Stimulated activated effector memory CD8-positive, alpha-beta T cell treated with anti-CD3 and anti-CD28 coated beads, Interleukin-12 subunit alpha, Interleukin-12 subunit beta, amount 100 ng/mL, for 72 hours (primary cell): ENCODE measurements around the gene PSMB9.
"Not testable (repeated sequence)": the region's sequence is repeated elsewhere in the genome, so short reads cannot be mapped to it uniquely, and the experiment has no call there.

ENCODE experiments used
- ATAC-seq: fragments of 150-1000 bp; cut with Tn5 transposase; 2 replicates; pipeline ENCODE4 v1.10.0; 2021
- DNase-seq, 2 donors: peaks; one replicate each; pipeline ENCODE4 v3.0.0; 2021 to 2022; ENCODE audit warnings: low spot score in 2 of 2
- H3K27ac Mint-ChIP-seq: one replicate; pipeline ENCODE4 v1.8.0; 2022; ENCODE audit warnings: mild to moderate bottlenecking, mixed read lengths
- H3K36me3 Mint-ChIP-seq: one replicate; pipeline ENCODE4 v1.8.0; 2022; ENCODE audit warnings: mild to moderate bottlenecking, mixed read lengths
- H3K4me1 Mint-ChIP-seq: one replicate; pipeline ENCODE4 v1.8.0; 2022; ENCODE audit warnings: mixed read lengths
- H3K4me3 Mint-ChIP-seq: one replicate; pipeline ENCODE4 v1.8.0; 2022; ENCODE audit warnings: mild to moderate bottlenecking, mixed read lengths
- H3K9me3 Mint-ChIP-seq: one replicate; pipeline ENCODE4 v1.8.0; 2022; ENCODE audit warnings: mixed read lengths

Gene PSMB9

DNA sequence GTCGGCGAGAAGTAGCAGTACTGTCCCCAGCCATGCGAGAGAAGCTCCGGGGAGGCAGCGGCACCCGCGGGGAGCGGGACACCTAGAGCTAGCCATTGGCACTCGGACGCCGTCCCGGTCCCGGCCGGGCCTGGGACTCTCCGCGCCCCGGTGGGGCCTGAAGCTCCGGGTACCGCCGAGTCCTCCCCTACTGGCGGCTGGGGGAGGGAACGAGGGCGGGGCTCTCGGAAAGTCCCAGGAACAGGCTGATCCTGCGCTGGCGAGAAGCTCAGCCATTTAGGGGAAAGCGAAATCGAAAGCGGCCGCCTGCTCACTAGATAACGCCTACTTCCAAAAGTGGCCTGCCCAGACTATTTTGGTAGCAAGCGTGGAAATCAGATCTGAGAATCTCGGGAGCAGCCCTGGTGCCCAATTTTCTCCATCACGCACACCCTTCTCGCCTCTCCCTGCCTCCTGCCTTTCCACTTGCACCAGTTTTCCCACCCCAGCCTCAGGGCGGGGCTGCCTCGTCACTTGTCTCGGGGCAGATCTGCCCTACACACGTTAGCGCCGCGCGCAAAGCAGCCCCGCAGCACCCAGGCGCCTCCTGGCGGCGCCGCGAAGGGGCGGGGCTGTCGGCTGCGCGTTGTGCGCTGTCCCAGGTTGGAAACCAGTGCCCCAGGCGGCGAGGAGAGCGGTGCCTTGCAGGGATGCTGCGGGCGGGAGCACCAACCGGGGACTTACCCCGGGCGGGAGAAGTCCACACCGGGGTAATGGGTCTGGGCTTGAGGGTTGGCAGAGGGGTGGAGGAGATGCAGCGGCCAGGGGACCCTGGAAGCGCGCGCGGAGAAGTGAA, at the start of gene PSMB9, which contains the start of gene TAP1:
Gene PSMB9 (plus strand): TSS at position 652 of the 835 bp plus-strand sequence. CDS start 38 bp downstream, at position 690.
Gene TAP1 (minus strand): TSS at position 164 of the 835 bp plus-strand sequence. CDS start 68 bp downstream, at position 96.
- Mint-ChIP-seq H3K9me3 (no peaks in the 10 kb centered on the region), H3K36me3 (peaks cover 95% of the 10 kb centered on the region), H3K4me3 (peak within 1 kb of the TSS; percentile 99), H3K27ac (peak within 1 kb of the TSS; percentile 100), H3K4me1 (peaks cover 65% of the 10 kb centered on the region)
- ATAC-seq (peak; percentile 92), DNase-seq (peak; percentile 90 to 96)

DNA sequence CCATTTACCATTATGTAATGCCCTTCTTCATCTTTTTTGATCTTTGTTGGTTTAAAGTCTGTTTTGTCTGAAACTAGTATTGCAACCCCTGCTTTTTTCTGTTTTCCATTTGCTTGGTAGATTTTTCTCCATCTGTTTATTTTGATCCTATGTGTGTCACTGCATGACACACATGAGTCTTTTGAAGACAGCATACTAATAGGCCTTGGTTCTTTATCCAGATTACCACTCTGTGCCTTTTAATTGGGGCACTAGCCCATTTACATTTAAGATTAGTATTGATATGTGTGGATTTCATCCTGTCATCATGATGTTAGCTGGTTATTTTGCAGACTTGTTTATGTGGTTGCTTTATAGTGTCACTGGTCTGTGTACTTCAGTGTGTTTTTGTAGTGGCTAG, 48.6 kb upstream of the PSMB9 start:
- not testable (repeated sequence) for DNase-seq, H3K4me1 Mint-ChIP-seq, H3K4me3 Mint-ChIP-seq, ATAC-seq, H3K9me3 Mint-ChIP-seq, H3K36me3 Mint-ChIP-seq, H3K27ac Mint-ChIP-seq

DNA sequence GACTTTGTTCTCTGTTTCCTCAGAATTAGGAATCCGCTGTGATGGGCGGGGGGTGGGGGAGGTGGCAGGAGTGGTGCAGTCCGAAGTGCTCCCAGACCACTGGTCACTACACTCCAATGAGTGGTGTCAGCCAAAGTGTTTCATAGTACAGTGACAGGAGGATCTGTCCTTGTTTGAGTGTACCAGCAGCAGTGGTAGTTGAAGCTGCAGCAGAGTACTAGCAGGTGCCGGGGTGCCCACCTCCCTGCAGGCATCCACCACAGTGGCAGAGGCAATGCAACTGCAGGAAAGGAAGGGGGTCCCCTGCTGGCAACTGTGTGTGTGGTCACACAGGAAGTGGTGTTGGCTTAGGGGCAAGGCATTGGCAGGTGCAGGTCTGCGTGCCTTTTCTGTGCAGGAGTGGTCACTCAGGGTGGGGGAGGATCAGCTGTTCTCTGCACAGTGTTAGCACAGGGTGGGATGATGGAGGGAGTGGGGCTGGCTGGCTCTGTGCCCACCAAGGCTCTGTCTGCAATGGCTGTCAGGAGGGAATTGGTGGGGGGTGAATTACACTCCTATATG, 46.9 kb upstream of the PSMB9 start:
- no peaks in the 10 kb centered on the region for H3K9me3 Mint-ChIP-seq
- no peak overlapping the region for H3K4me3 Mint-ChIP-seq
- H3K4me1 Mint-ChIP-seq = peaks cover 5% of the 10 kb centered on the region
- peaks cover 1% of the 10 kb centered on the region for H3K36me3 Mint-ChIP-seq
- no peak for DNase-seq
- no peak for ATAC-seq
- no peak overlapping the region for H3K27ac Mint-ChIP-seq

DNA sequence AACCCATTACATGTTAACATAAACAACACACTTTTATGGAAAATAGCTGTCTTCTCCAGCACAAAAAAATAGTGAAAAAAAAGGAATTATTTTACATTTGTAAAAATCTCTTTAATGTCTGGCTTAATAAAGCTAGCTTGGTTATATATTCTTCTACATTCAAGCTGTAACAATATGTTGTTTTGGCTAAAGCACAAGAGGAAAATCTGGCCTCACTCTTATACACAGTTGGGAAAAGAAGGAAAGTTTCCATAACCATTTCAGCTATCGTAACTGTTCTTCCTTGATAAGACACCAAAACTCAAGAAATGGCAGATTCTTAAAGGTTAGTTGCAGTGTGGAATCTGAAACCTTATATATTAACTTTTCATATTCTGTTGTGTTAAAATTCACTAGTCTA, 44.8 kb upstream of the PSMB9 start:
- H3K4me1 Mint-ChIP-seq = peaks cover 5% of the 10 kb centered on the region
- peaks cover 15% of the 10 kb centered on the region for H3K36me3 Mint-ChIP-seq
- no peaks in the 10 kb centered on the region for H3K9me3 Mint-ChIP-seq
- H3K4me3 Mint-ChIP-seq = no peak overlapping the region
- ATAC-seq (no peak), DNase-seq (no peak)
- no peak overlapping the region for H3K27ac Mint-ChIP-seq

DNA sequence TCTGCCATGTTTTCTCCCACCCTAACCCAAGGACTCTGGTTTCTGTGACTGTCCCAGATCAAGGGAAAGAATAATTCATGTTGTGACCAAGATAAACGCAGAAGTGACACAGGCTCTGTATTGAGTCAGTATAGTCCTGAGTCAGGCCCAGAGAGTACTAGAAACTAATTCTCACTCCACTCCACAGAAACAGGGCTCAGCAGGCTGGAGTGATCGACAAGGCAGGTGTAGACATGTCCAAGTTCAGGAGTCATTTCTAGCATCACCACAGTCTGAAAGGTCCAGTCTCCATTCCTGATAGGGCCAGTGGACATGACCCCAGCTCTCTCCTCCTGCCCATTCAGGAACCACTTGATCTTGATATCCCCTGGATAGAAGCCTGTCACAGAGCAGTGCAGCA, 39.8 kb upstream of the PSMB9 start:
- Mint-ChIP-seq H3K9me3 (no peaks in the 10 kb centered on the region), H3K4me1 (peaks cover 5% of the 10 kb centered on the region), H3K27ac (peak overlapping the region; percentile 70), H3K4me3 (no peak overlapping the region), H3K36me3 (peaks cover 15% of the 10 kb centered on the region)
- ATAC-seq (peak; percentile 69), DNase-seq (no peak)

DNA sequence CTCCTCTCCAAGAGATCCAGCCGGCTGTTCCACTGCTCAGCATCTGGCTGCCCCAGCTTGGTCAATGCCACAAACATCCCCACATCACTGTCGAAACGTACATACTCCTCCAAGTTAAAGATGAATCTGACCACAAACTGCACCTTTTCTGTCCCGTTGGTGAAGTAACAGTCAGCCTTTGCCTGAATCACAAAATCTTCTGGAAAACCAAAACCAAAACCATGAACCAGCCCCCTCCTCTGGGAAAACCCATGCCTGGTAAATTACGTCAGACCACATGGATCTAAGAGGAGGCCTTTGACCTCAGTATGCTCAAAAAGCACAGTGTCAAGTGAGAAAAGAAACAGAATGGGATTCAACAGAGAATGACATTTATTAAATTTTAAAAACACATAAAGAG, 38.9 kb upstream of the PSMB9 start:
- peak overlapping the region; percentile 70 for H3K27ac Mint-ChIP-seq
- H3K4me1 Mint-ChIP-seq = peaks cover 5% of the 10 kb centered on the region
- DNase-seq = no peak
- peaks cover 17% of the 10 kb centered on the region for H3K36me3 Mint-ChIP-seq
- no peaks in the 10 kb centered on the region for H3K9me3 Mint-ChIP-seq
- no peak overlapping the region for H3K4me3 Mint-ChIP-seq
- no peak for ATAC-seq

DNA sequence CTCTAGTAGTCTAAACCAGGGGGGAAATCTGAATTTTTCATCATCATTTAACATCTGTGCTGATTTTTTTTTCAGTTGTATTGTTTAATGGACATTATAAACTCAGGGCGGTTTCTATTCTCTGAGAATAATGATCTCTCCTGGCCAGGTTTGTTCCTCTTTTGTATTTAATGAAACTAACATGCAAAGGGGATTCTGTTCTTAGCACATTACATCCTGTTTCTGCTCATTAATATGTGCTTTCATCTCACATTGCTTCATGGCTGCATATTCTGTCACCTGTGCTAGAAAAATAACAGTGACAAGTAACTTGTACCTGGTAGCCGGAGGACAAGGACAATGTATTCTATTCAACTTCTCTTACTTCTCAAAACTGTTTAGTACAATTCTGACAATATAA, 38.0 kb upstream of the PSMB9 start:
- no peak overlapping the region for H3K27ac Mint-ChIP-seq
- no peak overlapping the region for H3K4me3 Mint-ChIP-seq
- ATAC-seq = no peak
- no peaks in the 10 kb centered on the region for H3K9me3 Mint-ChIP-seq
- DNase-seq = no peak
- peaks cover 5% of the 10 kb centered on the region for H3K4me1 Mint-ChIP-seq
- H3K36me3 Mint-ChIP-seq = peaks cover 20% of the 10 kb centered on the region

DNA sequence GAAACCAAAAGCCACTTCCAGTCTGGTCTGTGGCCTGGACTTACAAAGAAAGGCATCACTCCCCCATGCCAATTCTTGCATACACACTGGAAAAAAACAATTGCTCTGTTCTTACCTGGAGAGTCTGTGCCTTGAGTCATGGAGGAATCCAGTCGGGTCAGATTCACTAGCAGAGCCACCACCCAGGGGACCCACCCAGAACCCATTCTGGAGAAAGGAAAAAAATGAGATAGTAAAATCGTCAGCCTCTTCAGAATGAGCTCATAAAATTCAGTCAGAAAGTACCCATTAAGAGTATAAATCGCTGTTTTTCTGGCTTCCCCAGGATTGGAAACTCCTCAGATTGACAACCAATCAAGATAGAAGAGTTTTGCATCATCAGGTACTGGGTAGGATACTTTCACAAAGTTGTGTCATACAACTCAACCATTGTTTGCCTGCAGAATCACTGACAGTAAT, 37.2 kb upstream of the PSMB9 start, which contains the start of gene HLA-DOB:
Gene HLA-DOB (minus strand): TSS at position 257 of the 459 bp plus-strand sequence. CDS start 51 bp downstream, at position 206.
- H3K4me3 Mint-ChIP-seq = no peak within 1 kb of the TSS
- H3K36me3 Mint-ChIP-seq = peaks cover 20% of the 10 kb centered on the region
- peaks cover 5% of the 10 kb centered on the region for H3K4me1 Mint-ChIP-seq
- no peaks in the 10 kb centered on the region for H3K9me3 Mint-ChIP-seq
- ATAC-seq = peak; percentile 79
- H3K27ac Mint-ChIP-seq = peak within 1 kb of the TSS; percentile 24
- no peak for DNase-seq

DNA sequence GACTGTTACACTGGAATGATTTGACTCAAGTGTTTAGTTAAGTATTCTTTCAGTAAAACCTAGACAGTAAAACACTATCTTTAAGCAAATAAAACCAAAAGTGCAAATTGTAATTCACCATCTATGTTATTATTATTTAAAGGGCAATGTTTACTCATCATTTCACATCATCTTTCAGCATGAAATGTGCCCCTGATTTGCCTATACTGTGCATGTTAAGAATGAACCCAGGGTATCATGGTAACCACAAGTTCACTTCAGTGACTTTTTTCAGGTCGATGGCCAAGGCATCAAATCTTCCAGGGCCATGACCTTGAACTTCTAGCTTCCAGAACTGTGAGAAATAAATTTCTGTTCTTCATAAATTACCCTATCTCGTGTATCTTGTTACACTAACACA, 35.1 kb upstream of the PSMB9 start:
- no peak for ATAC-seq
- peaks cover 6% of the 10 kb centered on the region for H3K36me3 Mint-ChIP-seq
- H3K9me3 Mint-ChIP-seq = no peaks in the 10 kb centered on the region
- peaks cover 5% of the 10 kb centered on the region for H3K4me1 Mint-ChIP-seq
- no peak for DNase-seq
- no peak overlapping the region for H3K4me3 Mint-ChIP-seq
- no peak overlapping the region for H3K27ac Mint-ChIP-seq

DNA sequence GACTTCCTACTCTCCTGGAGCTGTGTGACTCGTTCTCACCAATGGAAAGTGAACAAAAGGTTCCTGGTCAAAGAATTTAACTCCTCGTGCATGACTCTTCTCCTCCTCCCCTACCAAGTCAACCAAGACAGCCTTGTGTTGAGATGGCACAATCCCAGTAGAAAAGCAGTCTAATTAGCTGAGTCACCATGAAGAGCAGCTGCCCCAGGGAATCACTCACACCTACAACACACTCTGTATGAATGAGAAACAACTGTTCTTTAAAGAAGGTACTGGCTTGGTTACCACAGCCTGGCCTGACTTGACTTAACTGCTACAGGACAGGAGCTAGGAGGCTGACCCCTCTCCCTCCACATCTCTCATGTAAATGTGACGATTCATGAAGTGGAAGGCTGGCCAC, 34.3 kb upstream of the PSMB9 start:
- Mint-ChIP-seq H3K4me1 (peaks cover 5% of the 10 kb centered on the region), H3K27ac (no peak overlapping the region), H3K9me3 (no peaks in the 10 kb centered on the region), H3K4me3 (no peak overlapping the region), H3K36me3 (peaks cover 6% of the 10 kb centered on the region)
- no peak for DNase-seq
- peak; percentile 34 for ATAC-seq

DNA sequence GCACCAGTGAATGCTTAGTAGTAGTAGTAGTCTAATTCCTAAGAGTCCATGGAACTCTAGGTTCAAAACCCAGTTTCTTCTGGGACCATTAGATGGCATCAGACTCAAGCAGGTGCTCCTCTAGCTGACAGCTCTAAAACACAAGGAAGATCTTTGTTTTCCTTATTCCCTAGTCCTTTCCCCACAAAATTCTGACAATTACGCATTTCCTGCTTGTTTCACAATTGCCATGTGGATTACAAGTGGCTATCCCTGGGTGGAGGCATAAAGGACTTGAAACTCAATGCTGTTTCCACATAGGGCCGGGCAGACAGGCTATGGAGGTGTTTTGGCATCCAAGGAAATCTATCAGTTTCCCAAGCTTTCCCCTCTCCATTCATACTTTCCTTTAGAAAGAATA, 28.0 kb upstream of the PSMB9 start:
- DNase-seq (no peak), ATAC-seq (no peak)
- no peaks in the 10 kb centered on the region for H3K9me3 Mint-ChIP-seq
- H3K36me3 Mint-ChIP-seq = peaks cover 44% of the 10 kb centered on the region
- H3K4me1 Mint-ChIP-seq = peaks cover 29% of the 10 kb centered on the region
- peak overlapping the region; percentile 71 for H3K27ac Mint-ChIP-seq
- no peak overlapping the region for H3K4me3 Mint-ChIP-seq

DNA sequence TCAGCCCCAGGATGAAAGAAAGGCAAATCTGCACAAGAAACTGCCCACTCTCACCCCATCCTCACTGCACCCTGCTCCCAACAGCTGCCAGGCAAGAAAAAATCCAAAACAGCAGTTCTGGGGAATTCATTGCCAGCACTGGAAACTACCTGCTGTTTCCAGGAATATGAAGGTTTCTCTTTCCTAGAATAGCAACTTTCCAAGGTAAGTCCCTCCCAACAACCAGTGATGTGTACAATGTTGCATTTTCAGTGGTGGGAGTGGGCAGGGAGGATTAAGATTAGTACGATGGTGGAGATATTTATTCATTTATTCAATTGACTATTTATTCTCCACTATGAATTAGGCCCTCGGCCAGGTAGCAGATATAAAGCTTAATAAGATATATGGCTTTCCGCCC, 27.0 kb upstream of the PSMB9 start:
- H3K4me1 Mint-ChIP-seq = peaks cover 30% of the 10 kb centered on the region
- H3K4me3 Mint-ChIP-seq = no peak overlapping the region
- ATAC-seq (no peak), DNase-seq (no peak)
- H3K9me3 Mint-ChIP-seq = no peaks in the 10 kb centered on the region
- H3K27ac Mint-ChIP-seq = peak overlapping the region; percentile 71
- peaks cover 55% of the 10 kb centered on the region for H3K36me3 Mint-ChIP-seq

DNA sequence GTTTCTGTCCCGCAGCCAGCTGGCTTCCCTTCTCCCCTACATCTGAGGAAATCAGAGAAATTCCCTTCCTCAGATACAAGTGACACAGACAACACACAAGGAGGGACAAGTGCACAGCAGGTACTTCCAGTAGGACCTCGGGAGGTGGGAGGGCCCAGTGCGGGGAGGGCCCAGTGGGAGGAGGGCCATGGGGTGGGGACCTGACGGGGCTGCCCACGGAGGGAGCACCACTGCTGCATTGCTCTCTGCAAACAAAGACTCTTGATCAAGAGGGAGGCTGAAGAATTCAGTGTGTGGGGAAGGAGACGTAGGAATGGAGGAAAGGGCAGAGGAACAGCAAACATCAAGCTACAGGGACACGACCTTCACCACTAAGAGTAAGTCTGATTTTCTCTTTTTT, 24.5 kb upstream of the PSMB9 start:
- peaks cover 52% of the 10 kb centered on the region for H3K4me1 Mint-ChIP-seq
- DNase-seq = no peak
- no peak for ATAC-seq

DNA sequence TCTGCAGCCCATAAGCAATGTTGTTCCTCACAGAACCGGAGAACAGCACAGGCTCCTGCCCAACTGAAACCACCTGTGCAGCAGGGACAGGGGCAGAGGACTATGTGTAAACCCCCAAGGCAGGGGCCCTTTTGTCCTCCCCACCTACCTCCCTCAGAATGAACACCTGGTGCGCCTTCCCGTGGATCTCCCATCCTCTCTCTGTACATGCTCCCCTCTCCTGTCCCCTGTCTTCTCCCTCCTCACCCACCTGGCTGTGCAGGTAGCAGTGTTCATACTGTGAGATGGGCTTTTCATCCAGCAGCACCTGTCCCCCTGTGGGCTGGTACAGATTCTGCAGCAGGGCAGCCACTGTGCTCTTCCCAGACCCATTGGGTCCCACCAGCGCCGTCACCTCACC, 24.0 kb upstream of the PSMB9 start:
- Mint-ChIP-seq H3K4me1 (peaks cover 58% of the 10 kb centered on the region), H3K4me3 (no peak overlapping the region), H3K9me3 (no peaks in the 10 kb centered on the region), H3K36me3 (peaks cover 85% of the 10 kb centered on the region), H3K27ac (peak overlapping the region; percentile 64)
- DNase-seq (no peak), ATAC-seq (no peak)

More for the DNA sequence above, 24.5 kb upstream of the PSMB9 start:
- Mint-ChIP-seq H3K36me3 (peaks cover 79% of the 10 kb centered on the region), H3K9me3 (no peaks in the 10 kb centered on the region), H3K27ac (peak overlapping the region; percentile 76), H3K4me3 (no peak overlapping the region)

DNA sequence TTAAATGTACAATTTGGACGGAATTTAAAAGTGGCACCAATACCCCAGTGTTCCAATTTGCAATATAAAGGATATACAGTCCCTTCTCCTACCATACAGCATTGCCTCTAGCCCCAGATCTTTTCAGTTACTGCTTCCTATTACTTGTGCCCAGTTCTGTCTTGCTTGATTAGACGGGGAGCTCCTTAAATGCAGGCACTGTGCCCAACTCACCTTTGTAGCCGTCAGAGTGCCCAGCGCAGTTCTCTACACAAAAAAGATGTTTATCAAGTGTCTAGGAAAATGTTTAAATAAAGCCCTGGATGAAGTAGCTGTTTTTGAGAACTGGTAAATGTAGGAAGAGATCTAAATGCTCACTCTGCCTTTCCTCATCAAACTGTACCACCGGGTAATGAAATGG, 23.1 kb upstream of the PSMB9 start:
- H3K36me3 Mint-ChIP-seq = peaks cover 94% of the 10 kb centered on the region
- ATAC-seq (no peak), DNase-seq (no peak)
- H3K4me3 Mint-ChIP-seq = no peak overlapping the region
- peak overlapping the region; percentile 64 for H3K27ac Mint-ChIP-seq
- peaks cover 67% of the 10 kb centered on the region for H3K4me1 Mint-ChIP-seq
- H3K9me3 Mint-ChIP-seq = no peaks in the 10 kb centered on the region

DNA sequence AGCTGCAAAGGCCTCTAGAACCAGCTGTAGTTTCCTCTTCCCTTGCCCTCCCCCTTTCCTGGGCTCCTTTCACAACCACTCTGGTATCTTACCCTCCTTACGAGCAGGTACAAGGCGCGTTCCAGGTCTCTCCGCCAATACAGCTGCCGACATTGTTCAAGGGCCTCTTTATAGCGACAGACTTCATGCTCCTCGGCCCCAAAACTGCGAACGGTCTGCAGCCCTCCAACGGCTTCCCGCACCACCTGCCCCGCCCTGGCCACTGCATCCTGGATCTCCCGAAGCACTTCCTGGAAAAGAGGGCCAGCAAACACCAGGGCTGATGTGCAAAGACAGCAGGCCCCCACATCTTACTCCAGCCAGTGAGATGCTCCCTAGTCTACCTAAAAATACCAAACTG, 21.5 kb upstream of the PSMB9 start:
- H3K4me3 Mint-ChIP-seq = no peak overlapping the region
- no peak for ATAC-seq
- H3K36me3 Mint-ChIP-seq = peaks cover 100% of the 10 kb centered on the region
- no peaks in the 10 kb centered on the region for H3K9me3 Mint-ChIP-seq
- peaks cover 78% of the 10 kb centered on the region for H3K4me1 Mint-ChIP-seq
- DNase-seq = peak; percentile 0 to 33
- peak overlapping the region; percentile 46 for H3K27ac Mint-ChIP-seq
